IPS DF 4.7 (cell line): ENCODE data around the gene TTYH3.
A peak's percentile ranks its signal among the peaks of the same experiment; 100 is the strongest.
"Not testable (repeated sequence)": the region's sequence is repeated elsewhere in the genome, so short reads cannot be mapped to it uniquely, and the experiment has no call there.

Experiments used
- DNase-seq: peaks from one replicate; pipeline ENCODE4 v3.0.0-alpha.2; 2013; ENCODE audit warnings: low spot score; ENCODE audit errors: extremely low read depth

The TTYH3 gene

GRCh38 chr7:2602406-2603043, 29.3 kb upstream of the TTYH3 start:
- no peak for DNase-seq

GRCh38 chr7:2603044-2603965, 28.5 kb upstream of the TTYH3 start:
- no peak for DNase-seq

- no peak for DNase-seq
Observed at GRCh38 chr7:2604608-2605174, 27.1 kb upstream of the TTYH3 start.

GRCh38 chr7:2605608-2606538, 25.9 kb upstream of the TTYH3 start:
- DNase-seq: no peak

- no peak for DNase-seq
Observed at GRCh38 chr7:2606539-2606936, 25.2 kb upstream of the TTYH3 start.

- no peak for DNase-seq
Observed at GRCh38 chr7:2607122-2607922, 24.5 kb upstream of the TTYH3 start.

- DNase-seq: no peak
Observed at GRCh38 chr7:2607923-2608904, 23.6 kb upstream of the TTYH3 start.

GRCh38 chr7:2608921-2609411, 22.8 kb upstream of the TTYH3 start:
- DNase-seq: peak; percentile 74

- not testable (repeated sequence) for DNase-seq
Observed at GRCh38 chr7:2609646-2610045, 22.1 kb upstream of the TTYH3 start.

GRCh38 chr7:2610466-2610865, 21.3 kb upstream of the TTYH3 start:
- no peak for DNase-seq

GRCh38 chr7:2610898-2611297, 20.9 kb upstream of the TTYH3 start:
- no peak for DNase-seq

- DNase-seq: no peak
Observed at GRCh38 chr7:2611401-2611800, 20.4 kb upstream of the TTYH3 start.

- DNase-seq: no peak
Observed at GRCh38 chr7:2611922-2612321, 19.9 kb upstream of the TTYH3 start.

GRCh38 chr7:2612445-2613097, 19.2 kb upstream of the TTYH3 start:
- no peak for DNase-seq

- DNase-seq: no peak
Observed at GRCh38 chr7:2613098-2613930, 18.5 kb upstream of the TTYH3 start.

GRCh38 chr7:2613931-2614600, 17.7 kb upstream of the TTYH3 start:
- no peak for DNase-seq
